IPS-18c (cell line): ENCODE results near the gene RSKR.
A peak's percentile ranks its signal among the peaks of the same experiment; 100 is the strongest.

Experiments used
- H3K4me3 ChIP-seq: 2 replicates; pipeline ENCODE4 v1.7.0; 2013; ENCODE audit warnings: low read depth, mild to moderate bottlenecking, low read length, moderate library complexity; ENCODE audit not compliant: insufficient read depth
- H3K9me3 ChIP-seq: one replicate; pipeline ENCODE4 v1.6.1; 2013; ENCODE audit warnings: mild to moderate bottlenecking, low read length, moderate library complexity; ENCODE audit not compliant: control insufficient read depth, insufficient read depth

RSKR gene

GRCh38 chr17:28572259-28573039 is 41.5 kb downstream of the RSKR start:
- no peak overlapping the region for H3K4me3 ChIP-seq
- no peaks in the 10 kb centered on the region for H3K9me3 ChIP-seq

GRCh38 chr17:28571361-28572122 is 42.4 kb downstream of the RSKR start, which contains the start of gene PIGS:
TSS of gene PIGS (minus strand) at chr17:28571524. CDS start at chr17:28571496, 28 bp downstream.
- Histone ChIP-seq H3K4me3 (peak within 1 kb of the TSS; percentile 94), H3K9me3 (no peaks in the 10 kb centered on the region)

GRCh38 chr17:28570716-28571360 is 43.1 kb downstream of the RSKR start:
- peak overlapping the region; percentile 94 for H3K4me3 ChIP-seq

GRCh38 chr17:28569446-28569845 is 44.5 kb downstream of the RSKR start:
- Histone ChIP-seq H3K4me3 (no peak overlapping the region), H3K9me3 (no peaks in the 10 kb centered on the region)

More at GRCh38 chr17:28570716-28571360, 43.1 kb downstream of the RSKR start:
- H3K9me3 ChIP-seq = no peaks in the 10 kb centered on the region

GRCh38 chr17:28567604-28568003 is 46.4 kb downstream of the RSKR start:
- H3K4me3 ChIP-seq = no peak overlapping the region
- H3K9me3 ChIP-seq = no peaks in the 10 kb centered on the region

- Histone ChIP-seq H3K9me3 (no peaks in the 10 kb centered on the region), H3K4me3 (no peak overlapping the region)
These were observed 50.5 kb downstream of the RSKR start for GRCh38 chr17:28563475-28563874.
